GM19043 (cell line): ENCODE measurements around the gene PRR14.

Experiments
- ATAC-seq: cut with Tn5 transposase; IDR thresholded peaks from one replicate; pipeline ENCODE4 v1.9.1; 2021; ENCODE audit warnings: low read depth; ENCODE audit not compliant: unreplicated experiment

Gene PRR14

GRCh38 chr16:30650369-30651123, at the start of gene PRR14:
PRR14 (plus strand) TSS chr16:30650960; CDS start chr16:30651646, 686 bp downstream.
- peak; percentile 78 for ATAC-seq

GRCh38 chr16:30601966-30602365, 48.8 kb upstream of the PRR14 start:
- no peak for ATAC-seq

- ATAC-seq = no peak
These were observed 48.0 kb upstream of the PRR14 start for GRCh38 chr16:30602616-30603277.

GRCh38 chr16:30603945-30604315, 46.8 kb upstream of the PRR14 start:
- no peak for ATAC-seq

- ATAC-seq = no peak
These were observed 46.3 kb upstream of the PRR14 start for GRCh38 chr16:30604316-30604947.

GRCh38 chr16:30605158-30605557, 45.6 kb upstream of the PRR14 start:
- no peak for ATAC-seq

- no peak for ATAC-seq
These were observed 44.8 kb upstream of the PRR14 start for GRCh38 chr16:30606004-30606403.

GRCh38 chr16:30609002-30609925, 41.5 kb upstream of the PRR14 start:
- no peak for ATAC-seq

- peak; percentile 87 for ATAC-seq
These were observed 40.6 kb upstream of the PRR14 start, which contains the start of gene ZNF689 for GRCh38 chr16:30609926-30610839. ZNF689 (minus strand) TSS chr16:30610389; CDS start chr16:30610041, 348 bp downstream.

- no peak for ATAC-seq
These were observed 35.2 kb upstream of the PRR14 start for GRCh38 chr16:30615358-30616091.

GRCh38 chr16:30619202-30619601, 31.6 kb upstream of the PRR14 start:
- ATAC-seq = no peak

GRCh38 chr16:30619638-30620037, 31.1 kb upstream of the PRR14 start:
- ATAC-seq = no peak

GRCh38 chr16:30620169-30620568, 30.6 kb upstream of the PRR14 start:
- no peak for ATAC-seq

GRCh38 chr16:30621765-30622164, 29.0 kb upstream of the PRR14 start:
- ATAC-seq = no peak

- ATAC-seq = no peak
These were observed 28.2 kb upstream of the PRR14 start for GRCh38 chr16:30622455-30623032.

GRCh38 chr16:30623536-30624283, 27.1 kb upstream of the PRR14 start:
- ATAC-seq = no peak

- no peak for ATAC-seq
These were observed 24.5 kb upstream of the PRR14 start for GRCh38 chr16:30626236-30626635.
